Endodermal cell (in vitro differentiated cells): ENCODE data around the gene RANBP10. TPM values are rescaled to one million over a fixed set of nuclear protein-coding genes. Genes with fewer than 3 reads are reported as not detected.
A peak's percentile ranks its signal among the peaks of the same experiment; 100 is the strongest.

ENCODE experiments used
- DNase-seq: peaks from one replicate; pipeline ENCODE4 v3.0.0-alpha.2; 2017
- H3K27ac ChIP-seq: 2 replicates; pipeline ENCODE4 v1.5.1; 2013; ENCODE audit warnings: mild to moderate bottlenecking, low read depth, low read length, moderate library complexity
- H3K27me3 ChIP-seq: 2 replicates; pipeline ENCODE4 v1.6.1; 2013; ENCODE audit warnings: mild to moderate bottlenecking, low read length, moderate library complexity; ENCODE audit not compliant: insufficient read depth, control insufficient read depth, poor library complexity, severe bottlenecking
- H3K36me3 ChIP-seq: 2 replicates; pipeline ENCODE4 v1.7.0; 2013; ENCODE audit warnings: mild to moderate bottlenecking, low read length, moderate library complexity; ENCODE audit not compliant: control insufficient read depth, insufficient read depth
- H3K4me1 ChIP-seq: one replicate; pipeline ENCODE4 v1.7.0; 2013; ENCODE audit warnings: low read length; ENCODE audit not compliant: control insufficient read depth, insufficient read depth
- H3K4me3 ChIP-seq: 2 replicates; pipeline ENCODE4 v1.5.1; 2013; ENCODE audit warnings: mild to moderate bottlenecking, low read length, moderate library complexity
- H3K9ac ChIP-seq: 2 replicates; pipeline ENCODE4 v1.6.1; 2013; ENCODE audit warnings: mild to moderate bottlenecking, low read length, moderate library complexity; ENCODE audit not compliant: poor library complexity, severe bottlenecking; ENCODE audit errors: extremely low read depth
- H3K9me3 ChIP-seq: 2 replicates; pipeline ENCODE4 v1.6.1; 2013; ENCODE audit warnings: mild to moderate bottlenecking, low read length, moderate library complexity; ENCODE audit not compliant: control insufficient read depth
- H3K27ac Mint-ChIP-seq: 2 replicates; pipeline ENCODE4 v1.8.0; 2020; ENCODE audit warnings: mixed read lengths
- H3K27me3 Mint-ChIP-seq: 2 replicates; pipeline ENCODE4 v1.8.0; 2021; ENCODE audit warnings: mild to moderate bottlenecking, mixed read lengths; ENCODE audit not compliant: insufficient read depth
- H3K36me3 Mint-ChIP-seq: 2 replicates; pipeline ENCODE4 v1.8.0; 2020; ENCODE audit warnings: low read depth, mixed read lengths
- H3K4me1 Mint-ChIP-seq: 2 replicates; pipeline ENCODE4 v1.8.0; 2020; ENCODE audit warnings: mixed read lengths
- H3K4me3 Mint-ChIP-seq: 2 replicates; pipeline ENCODE4 v1.8.0; 2020; ENCODE audit warnings: mild to moderate bottlenecking, moderate library complexity, mixed read lengths
- H3K9me3 Mint-ChIP-seq: 2 replicates; pipeline ENCODE4 v1.8.0; 2020; ENCODE audit warnings: mild to moderate bottlenecking, mixed read lengths
- CTCF ChIP-seq: fragments of 200-600 bp; sonication (generic); conservative IDR thresholded peaks from 2 replicates; pipeline ENCODE4 v1.5.0; 2021; ENCODE audit warnings: antibody characterized with exemption, mild to moderate bottlenecking
- WGBS, 2 experiments: methylation state at CpG; one replicate each; pipeline versions ENCODE4 v1.1.5 to v1.1.7; 2013; ENCODE audit warnings: missing lambda C conversion rate in 2 of 2, mixed read lengths in 1 of 2; ENCODE audit not compliant: insufficient coverage in 1 of 2, insufficient read length in 1 of 2; 5-methylcytosine and 5-hydroxymethylcytosine counted together
- total RNA-seq, 2 donors: library from RNA; stranded (reverse); fragmentation: NEBNext Ultra II Directional in 1 of 2; extraction: Animal tissue kit (Norgen Biotek cat#: 25700) in 1 of 2; gene quantifications; 2 replicates in 1 of 2; 3 replicates in 1 of 2; pipeline ENCODE4 v1.2.1, GENCODE V29; 2021

The RANBP10 gene
- total RNA-seq, 2 donors from 2014 or later, result 19.2 to 22.5 TPM

GRCh38 chr16:67720236-67720635, 86.1 kb downstream of the RANBP10 start:
- no peak overlapping the region for H3K9ac ChIP-seq
- peaks cover 14% of the 10 kb centered on the region for H3K36me3 Mint-ChIP-seq
- no peaks in the 10 kb centered on the region for H3K27me3 Mint-ChIP-seq
- no peaks in the 10 kb centered on the region for H3K27me3 ChIP-seq
- H3K27ac Mint-ChIP-seq, result peak overlapping the region; percentile 92
- peaks cover 20% of the 10 kb centered on the region for H3K36me3 ChIP-seq
- H3K4me3 Mint-ChIP-seq, result peak overlapping the region; percentile 79
- no peak for TF ChIP-seq CTCF
- no peak for DNase-seq
- H3K4me1 Mint-ChIP-seq, result peaks cover 24% of the 10 kb centered on the region
- H3K4me3 ChIP-seq, result peak overlapping the region; percentile 87
- WGBS, 2 experiments, result 78 to 90% methylated on average over 1 of the region's 1 CpG
- H3K27ac ChIP-seq, result no peak overlapping the region
- H3K4me1 ChIP-seq, result no peaks in the 10 kb centered on the region
- no peaks in the 10 kb centered on the region for H3K9me3 Mint-ChIP-seq
- no peaks in the 10 kb centered on the region for H3K9me3 ChIP-seq

- peaks cover 11% of the 10 kb centered on the region for H3K36me3 Mint-ChIP-seq
- TF ChIP-seq CTCF, result no peak
- H3K27me3 Mint-ChIP-seq, result no peaks in the 10 kb centered on the region
- peak overlapping the region; percentile 79 for H3K4me3 Mint-ChIP-seq
- H3K36me3 ChIP-seq, result peaks cover 15% of the 10 kb centered on the region
- 0 to 12% methylated on average over 2 to 5 of the region's 5 CpGs for WGBS, 2 experiments
- no peak overlapping the region for H3K27ac ChIP-seq
- peak overlapping the region; percentile 65 for H3K9ac ChIP-seq
- no peaks in the 10 kb centered on the region for H3K4me1 ChIP-seq
- H3K9me3 ChIP-seq, result no peaks in the 10 kb centered on the region
- H3K4me1 Mint-ChIP-seq, result peaks cover 24% of the 10 kb centered on the region
- no peaks in the 10 kb centered on the region for H3K27me3 ChIP-seq
- peak overlapping the region; percentile 87 for H3K4me3 ChIP-seq
- peak; percentile 76 for DNase-seq
- peak overlapping the region; percentile 92 for H3K27ac Mint-ChIP-seq
- no peaks in the 10 kb centered on the region for H3K9me3 Mint-ChIP-seq
These were observed 86.6 kb downstream of the RANBP10 start for GRCh38 chr16:67719778-67720144.

GRCh38 chr16:67719048-67719777, 87.1 kb downstream of the RANBP10 start, which contains the start of gene GFOD2:
Gene GFOD2 (minus strand): TSS chr16:67719316. CDS start chr16:67685715, 33,601 bp downstream.
- H3K9me3 Mint-ChIP-seq, result no peaks in the 10 kb centered on the region
- H3K9ac ChIP-seq, result peak within 1 kb of the TSS; percentile 65
- no peaks in the 10 kb centered on the region for H3K4me1 ChIP-seq
- H3K4me3 ChIP-seq, result peak within 1 kb of the TSS; percentile 87
- H3K9me3 ChIP-seq, result no peaks in the 10 kb centered on the region
- DNase-seq, result peak; percentile 99
- no peaks in the 10 kb centered on the region for H3K27me3 Mint-ChIP-seq
- H3K36me3 Mint-ChIP-seq, result peaks cover 11% of the 10 kb centered on the region
- peak; percentile 32 for TF ChIP-seq CTCF
- peak within 1 kb of the TSS; percentile 79 for H3K4me3 Mint-ChIP-seq
- H3K27ac ChIP-seq, result no peak within 1 kb of the TSS
- H3K36me3 ChIP-seq, result peaks cover 9% of the 10 kb centered on the region
- H3K27me3 ChIP-seq, result no peaks in the 10 kb centered on the region
- peak within 1 kb of the TSS; percentile 92 for H3K27ac Mint-ChIP-seq
- H3K4me1 Mint-ChIP-seq, result peaks cover 24% of the 10 kb centered on the region
- WGBS, 2 experiments, result 0 to 1% methylated on average over 29 to 59 of the region's 59 CpGs
